Measurements from ENCODE around the gene TNC. TPM values are rescaled to one million over a fixed set of nuclear protein-coding genes. Genes with fewer than 3 reads are reported as not detected.

The TNC gene
- total RNA-seq, 1 donor from 2014 or later, result 95.2 TPM

GRCh38 chr9:115013998-115014397 is 104.0 kb downstream of the TNC start:
- Mint-ChIP-seq H3K4me1 (ENCODE audit: unreplicated experiment) (peaks cover 24% of the 10 kb centered on the region), H3K9me3 (no peaks in the 10 kb centered on the region), H3K36me3 (no peaks in the 10 kb centered on the region), H3K4me3 (no peak overlapping the region), H3K27me3 (peaks cover 12% of the 10 kb centered on the region), H3K27ac (peak overlapping the region; percentile 61)
- TF ChIP-seq CTCF (conservative IDR thresholded peaks at IDR 0.05), result peak; percentile 90
- DNase-seq (ENCODE audit: extremely low spot score, unreplicated experiment), result no peak

GRCh38 chr9:115012486-115012885 is 105.5 kb downstream of the TNC start:
- Mint-ChIP-seq H3K4me3 (no peak overlapping the region), H3K27ac (no peak overlapping the region), H3K36me3 (no peaks in the 10 kb centered on the region), H3K4me1 (ENCODE audit: unreplicated experiment) (peaks cover 24% of the 10 kb centered on the region), H3K9me3 (no peaks in the 10 kb centered on the region), H3K27me3 (peaks cover 12% of the 10 kb centered on the region)
- no peak for DNase-seq (ENCODE audit: extremely low spot score, unreplicated experiment)
- TF ChIP-seq CTCF (conservative IDR thresholded peaks at IDR 0.05), result no peak

GRCh38 chr9:115010874-115011273 is 107.1 kb downstream of the TNC start:
- Mint-ChIP-seq H3K36me3 (no peaks in the 10 kb centered on the region), H3K27me3 (peaks cover 8% of the 10 kb centered on the region), H3K4me3 (no peak overlapping the region), H3K9me3 (no peaks in the 10 kb centered on the region), H3K4me1 (ENCODE audit: unreplicated experiment) (peaks cover 18% of the 10 kb centered on the region), H3K27ac (no peak overlapping the region)
- no peak for TF ChIP-seq CTCF (conservative IDR thresholded peaks at IDR 0.05)
- DNase-seq (ENCODE audit: extremely low spot score, unreplicated experiment), result no peak

- Mint-ChIP-seq H3K4me3 (no peak overlapping the region), H3K36me3 (no peaks in the 10 kb centered on the region), H3K27ac (no peak overlapping the region), H3K4me1 (ENCODE audit: unreplicated experiment) (peaks cover 10% of the 10 kb centered on the region), H3K9me3 (no peaks in the 10 kb centered on the region), H3K27me3 (peaks cover 6% of the 10 kb centered on the region)
- TF ChIP-seq CTCF (conservative IDR thresholded peaks at IDR 0.05), result no peak
- DNase-seq (ENCODE audit: extremely low spot score, unreplicated experiment), result no peak
Observed at GRCh38 chr9:115008536-115009270, 109.3 kb downstream of the TNC start.

GRCh38 chr9:115006660-115007059 is 111.3 kb downstream of the TNC start:
- H3K4me1 Mint-ChIP-seq (ENCODE audit: unreplicated experiment), result peaks cover 10% of the 10 kb centered on the region
- no peak for TF ChIP-seq CTCF (conservative IDR thresholded peaks at IDR 0.05)
- H3K27ac Mint-ChIP-seq, result no peak overlapping the region
- no peak overlapping the region for H3K4me3 Mint-ChIP-seq
- H3K27me3 Mint-ChIP-seq, result peaks cover 3% of the 10 kb centered on the region
- no peak for DNase-seq (ENCODE audit: extremely low spot score, unreplicated experiment)
- no peaks in the 10 kb centered on the region for H3K36me3 Mint-ChIP-seq
- H3K9me3 Mint-ChIP-seq, result no peaks in the 10 kb centered on the region

Measured in type B pancreatic cell (in vitro differentiated cells).